ENCODE data around the gene TMEM117. TPM values are rescaled to one million over a fixed set of nuclear protein-coding genes. Genes with fewer than 3 reads are reported as not detected.

TMEM117 gene
- total and polyA plus RNA-seq, 2 donors from 2014 or later, result 5.9 to 6.0 TPM

DNA sequence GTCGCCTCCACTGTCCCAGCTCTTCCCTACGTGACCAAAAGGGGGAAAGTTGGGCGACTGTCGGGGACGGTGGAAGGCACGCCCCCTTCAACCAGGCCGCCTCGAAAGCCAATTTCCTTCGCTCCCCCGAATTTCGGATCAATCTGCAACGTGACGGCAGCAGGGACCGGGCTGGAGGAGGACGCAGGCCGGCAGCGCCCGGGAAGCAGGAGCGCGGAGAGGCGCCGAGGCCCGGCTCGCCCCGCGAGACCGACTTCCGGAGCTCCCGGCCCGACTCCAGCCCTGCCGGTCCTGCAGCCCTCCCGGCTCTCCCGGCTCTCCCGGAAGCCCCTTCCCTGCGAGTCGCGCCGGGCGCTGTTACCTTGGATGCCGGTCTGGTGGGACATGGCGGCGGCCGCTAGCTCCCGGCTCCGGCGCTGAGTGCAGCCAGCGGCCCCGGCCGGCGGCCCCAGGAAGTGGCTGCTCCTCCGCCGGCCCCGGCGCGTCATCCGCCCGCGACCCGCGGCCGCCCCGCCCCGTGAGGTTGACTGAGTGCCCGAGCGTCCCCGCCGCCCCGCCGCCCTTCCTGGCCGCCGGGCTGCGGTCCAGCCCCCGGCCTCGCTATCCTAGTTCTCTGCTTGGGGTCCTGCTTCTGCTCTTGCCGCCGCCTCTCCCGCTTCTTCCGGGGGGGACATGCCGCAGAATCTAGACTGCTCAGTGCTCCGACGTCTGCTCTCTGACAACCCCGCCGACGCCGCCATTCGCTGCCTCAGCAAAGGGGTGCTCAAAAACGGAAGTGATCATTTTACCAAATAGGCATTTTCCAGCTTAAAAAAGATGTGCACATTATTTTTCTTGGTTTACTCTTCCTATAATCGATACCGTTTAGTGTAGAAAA lies 29.8 kb upstream of the TMEM117 start, which contains the start of gene TWF1:
Gene TWF1, minus strand, starts transcription at position 458 of the 877 bp plus-strand sequence. Its CDS starts 72 bp downstream, at position 386.
- Histone ChIP-seq H3K4me3 (ENCODE audit: low read length in 3 of 3) (peak within 1 kb of the TSS; percentile 79 to 96 (median 87)), H3K9ac (ENCODE audit: low read length in 3 of 3) (peak within 1 kb of the TSS; percentile 82 to 91 (median 83)), H3K36me3 (ENCODE audit: control insufficient read depth in 2 of 3, insufficient read depth in 3 of 3, low read length in 3 of 3) (peaks cover 0 to 4% (median 0%) of the 10 kb centered on the region in 3 donors), H3K4me1 (ENCODE audit: control insufficient read depth in 2 of 3, insufficient read depth in 2 of 3, low read depth in 1 of 3, low read length in 3 of 3) (peaks cover 0 to 3% (median 0%) of the 10 kb centered on the region in 3 donors), H3K27me3 (ENCODE audit: control insufficient read depth, insufficient read depth, low read length) (no peaks in the 10 kb centered on the region), H3K27ac (ENCODE audit: low read depth in 2 of 2, low read length in 2 of 2) (peak within 1 kb of the TSS; percentile 96 to 99), H3K9me3 (ENCODE audit: control insufficient read depth in 2 of 3, insufficient read depth in 1 of 3, low read length in 3 of 3) (no peaks in the 10 kb centered on the region)
- DNase-seq (peak; percentile 92 to 96 (median 94)), FAIRE-seq (no peak)
- TF ChIP-seq, protein P1, sequence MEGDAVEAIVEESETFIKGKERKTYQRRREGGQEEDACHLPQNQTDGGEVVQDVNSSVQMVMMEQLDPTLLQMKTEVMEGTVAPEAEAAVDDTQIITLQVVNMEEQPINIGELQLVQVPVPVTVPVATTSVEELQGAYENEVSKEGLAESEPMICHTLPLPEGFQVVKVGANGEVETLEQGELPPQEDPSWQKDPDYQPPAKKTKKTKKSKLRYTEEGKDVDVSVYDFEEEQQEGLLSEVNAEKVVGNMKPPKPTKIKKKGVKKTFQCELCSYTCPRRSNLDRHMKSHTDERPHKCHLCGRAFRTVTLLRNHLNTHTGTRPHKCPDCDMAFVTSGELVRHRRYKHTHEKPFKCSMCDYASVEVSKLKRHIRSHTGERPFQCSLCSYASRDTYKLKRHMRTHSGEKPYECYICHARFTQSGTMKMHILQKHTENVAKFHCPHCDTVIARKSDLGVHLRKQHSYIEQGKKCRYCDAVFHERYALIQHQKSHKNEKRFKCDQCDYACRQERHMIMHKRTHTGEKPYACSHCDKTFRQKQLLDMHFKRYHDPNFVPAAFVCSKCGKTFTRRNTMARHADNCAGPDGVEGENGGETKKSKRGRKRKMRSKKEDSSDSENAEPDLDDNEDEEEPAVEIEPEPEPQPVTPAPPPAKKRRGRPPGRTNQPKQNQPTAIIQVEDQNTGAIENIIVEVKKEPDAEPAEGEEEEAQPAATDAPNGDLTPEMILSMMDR (IDR thresholded peaks at IDR 0.05; ENCODE audit: borderline replicate concordance, extremely low read depth, insufficient read depth), result peak; percentile 34
- intact Hi-C loops (cut with DNase I), result no loop called here

GRCh38 chr12:43806737-43807072 lies 29.2 kb upstream of the TMEM117 start:
- intact Hi-C loops (cut with DNase I), result no loop called here
- H3K36me3 ChIP-seq (ENCODE audit: control insufficient read depth in 2 of 3, insufficient read depth in 3 of 3, low read length in 3 of 3), result peaks cover 0 to 4% (median 0%) of the 10 kb centered on the region in 3 donors
- DNase-seq (no peak), FAIRE-seq (no peak)
- H3K27me3 ChIP-seq (ENCODE audit: control insufficient read depth, insufficient read depth, low read length), result no peaks in the 10 kb centered on the region
- H3K4me1 ChIP-seq (ENCODE audit: control insufficient read depth in 2 of 3, insufficient read depth in 2 of 3, low read depth in 1 of 3, low read length in 3 of 3), result peaks cover 0 to 3% (median 0%) of the 10 kb centered on the region in 3 donors
- peak overlapping the region; percentile 76 to 83 (median 82) for H3K9ac ChIP-seq (ENCODE audit: low read length in 3 of 3)
- peak overlapping the region; percentile 79 to 87 (median 82) for H3K4me3 ChIP-seq (ENCODE audit: low read length in 3 of 3)
- no peaks in the 10 kb centered on the region for H3K9me3 ChIP-seq (ENCODE audit: control insufficient read depth in 2 of 3, insufficient read depth in 1 of 3, low read length in 3 of 3)
- peak overlapping the region; percentile 96 to 99 for H3K27ac ChIP-seq (ENCODE audit: low read depth in 2 of 2, low read length in 2 of 2)
- TF ChIP-seq, protein P1 (IDR thresholded peaks at IDR 0.05; ENCODE audit: borderline replicate concordance, extremely low read depth, insufficient read depth), result no peak

DNA sequence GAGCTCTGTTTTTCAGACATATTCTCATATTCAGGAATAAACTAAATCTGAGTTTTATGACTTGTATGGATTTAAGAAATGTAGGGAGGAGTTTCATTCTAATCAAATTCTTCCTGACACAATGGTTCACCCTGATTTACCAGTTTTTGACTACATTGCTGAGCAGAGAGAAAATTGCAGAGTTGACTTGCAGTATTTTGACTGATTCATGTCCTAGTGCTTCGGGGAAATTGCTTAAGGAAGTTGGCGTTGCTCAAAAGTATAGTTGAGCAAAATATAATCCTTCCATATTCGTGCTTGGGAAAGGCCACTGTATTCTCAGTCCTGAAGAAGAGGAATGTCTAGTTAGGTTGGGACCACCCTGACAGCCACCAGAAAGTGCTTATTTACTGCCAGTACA lies 28.5 kb upstream of the TMEM117 start:
- no peaks in the 10 kb centered on the region for H3K9me3 ChIP-seq (ENCODE audit: control insufficient read depth in 2 of 3, insufficient read depth in 1 of 3, low read length in 3 of 3)
- FAIRE-seq, result no peak
- DNase-seq, result no peak
- intact Hi-C loops (cut with DNase I), result no loop called here
- no peaks in the 10 kb centered on the region for H3K27me3 ChIP-seq (ENCODE audit: control insufficient read depth, insufficient read depth, low read length)
- H3K4me3 ChIP-seq (ENCODE audit: low read length in 3 of 3), result peak overlapping the region in 1 of 3 donors; percentile 79
- H3K27ac ChIP-seq (ENCODE audit: low read depth in 2 of 2, low read length in 2 of 2), result no peak overlapping the region
- H3K4me1 ChIP-seq (ENCODE audit: control insufficient read depth in 2 of 3, insufficient read depth in 2 of 3, low read depth in 1 of 3, low read length in 3 of 3), result peaks cover 0 to 3% (median 0%) of the 10 kb centered on the region in 3 donors
- TF ChIP-seq, protein P1 (IDR thresholded peaks at IDR 0.05; ENCODE audit: borderline replicate concordance, extremely low read depth, insufficient read depth), result no peak
- H3K9ac ChIP-seq (ENCODE audit: low read length in 3 of 3), result no peak overlapping the region
- H3K36me3 ChIP-seq (ENCODE audit: control insufficient read depth in 2 of 3, insufficient read depth in 3 of 3, low read length in 3 of 3), result peaks cover 0 to 4% (median 0%) of the 10 kb centered on the region in 3 donors

All from kidney (tissue), 14 donors.